Measurements from ENCODE around the gene TOMM20.
"Not testable (repeated sequence)": the region's sequence is repeated elsewhere in the genome, so short reads cannot be mapped to it uniquely, and the experiment has no call there.

GRCh38 chr1:235085411-235086117 is 43.1 kb downstream of the TOMM20 start:
- TF ChIP-seq CTCF (IDR thresholded peaks at IDR 0.05; ENCODE audit: insufficient read depth, low read length, poor library complexity, severe bottlenecking); EZH2phosphoT487 (conservative IDR thresholded peaks at IDR 0.05; ENCODE audit: low read length): not testable (repeated sequence)
